CD4-positive, alpha-beta T cell treated with Interleukin-10 for 1 hour (primary cell): ENCODE data around the gene PID1.

Source experiments
- DNase-seq: peaks from one replicate; pipeline ENCODE4 v3.0.0-alpha.2; 2020

PID1 gene

DNA sequence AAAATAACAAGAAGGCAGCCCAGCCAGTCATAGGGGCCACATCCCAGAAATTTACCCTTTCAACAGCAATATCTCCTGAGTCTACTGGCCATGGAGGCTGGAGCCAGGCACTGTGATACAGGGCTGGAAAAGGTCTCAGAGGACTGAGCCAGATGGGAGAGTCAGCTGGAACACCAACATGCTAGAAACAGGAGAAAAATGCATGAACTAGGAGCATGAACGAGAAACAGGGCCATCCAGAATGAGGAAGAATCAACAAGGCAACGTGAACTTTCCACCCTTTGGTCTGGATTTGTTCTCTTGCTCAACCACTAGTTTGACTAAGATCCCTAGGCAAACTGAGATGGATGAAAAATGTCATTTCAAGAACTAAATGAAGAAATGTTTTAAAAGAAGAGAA is 13.1 kb downstream of the PID1 start:
- no peak for DNase-seq

DNA sequence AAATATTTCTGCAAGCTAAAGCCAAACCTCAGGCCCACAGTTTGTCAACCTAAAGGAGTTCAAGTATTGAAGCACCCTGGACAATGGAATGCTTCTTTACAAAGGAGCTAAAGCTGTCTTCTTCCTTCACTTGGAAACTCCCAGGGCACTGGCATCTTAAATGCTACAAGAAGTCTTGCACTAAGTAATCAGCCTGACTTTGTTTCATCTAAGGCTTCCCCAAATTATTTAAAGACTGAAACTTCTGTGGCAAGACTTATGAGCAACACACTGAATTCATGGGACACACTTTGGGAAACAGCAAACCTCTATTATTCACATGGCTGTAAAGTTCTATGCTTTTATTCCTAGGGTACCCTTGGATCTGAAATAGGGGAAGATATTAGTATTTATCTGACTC is 14.7 kb downstream of the PID1 start:
- no peak for DNase-seq

GRCh38 chr2:229254206-229254605 is 16.9 kb downstream of the PID1 start:
- DNase-seq, result no peak

DNA sequence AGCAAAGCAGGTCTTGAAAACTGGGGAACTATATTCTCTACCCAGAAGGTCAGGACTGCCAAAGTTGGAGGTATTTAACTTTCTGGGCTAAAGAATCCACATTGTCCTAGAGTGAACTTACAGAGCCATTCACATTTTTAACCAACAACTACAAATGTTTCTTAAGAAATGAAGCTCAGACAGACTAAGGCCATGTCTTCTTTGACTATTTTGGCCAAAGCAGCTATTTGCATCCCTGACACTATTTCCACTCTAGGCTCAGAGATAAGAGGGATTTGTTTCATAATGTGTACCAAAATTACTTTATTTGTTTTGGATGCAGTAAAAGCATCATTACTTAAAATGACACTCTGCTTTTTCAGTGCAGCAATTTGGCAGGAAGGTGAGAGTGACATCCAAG is 18.1 kb downstream of the PID1 start:
- DNase-seq, result no peak

- no peak for DNase-seq
These were observed 18.8 kb downstream of the PID1 start for GRCh38 chr2:229252280-229252679.

DNA sequence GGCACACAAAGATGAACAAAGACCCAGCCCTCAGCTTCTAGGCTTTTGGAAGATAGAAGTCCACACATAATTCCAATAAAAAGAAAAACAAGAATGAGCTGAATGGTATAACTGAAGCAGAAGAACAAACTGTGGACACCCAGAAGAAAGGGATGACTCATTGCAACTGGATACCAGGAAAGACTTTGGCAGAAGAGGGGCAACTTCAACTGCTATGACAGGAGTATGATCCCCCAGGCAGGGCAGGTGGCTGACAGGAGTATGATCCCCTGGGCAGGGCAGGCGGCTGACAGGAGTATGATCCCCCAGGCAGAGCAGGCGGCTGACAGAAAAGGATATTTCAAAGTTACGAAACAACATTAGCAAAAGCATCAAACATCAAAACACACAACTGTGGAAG is 21.6 kb downstream of the PID1 start:
- no peak for DNase-seq

GRCh38 chr2:229246334-229246733 is 24.8 kb downstream of the PID1 start:
- DNase-seq, result no peak

- DNase-seq, result no peak
These were observed 26.1 kb downstream of the PID1 start for GRCh38 chr2:229244975-229245374.

DNA sequence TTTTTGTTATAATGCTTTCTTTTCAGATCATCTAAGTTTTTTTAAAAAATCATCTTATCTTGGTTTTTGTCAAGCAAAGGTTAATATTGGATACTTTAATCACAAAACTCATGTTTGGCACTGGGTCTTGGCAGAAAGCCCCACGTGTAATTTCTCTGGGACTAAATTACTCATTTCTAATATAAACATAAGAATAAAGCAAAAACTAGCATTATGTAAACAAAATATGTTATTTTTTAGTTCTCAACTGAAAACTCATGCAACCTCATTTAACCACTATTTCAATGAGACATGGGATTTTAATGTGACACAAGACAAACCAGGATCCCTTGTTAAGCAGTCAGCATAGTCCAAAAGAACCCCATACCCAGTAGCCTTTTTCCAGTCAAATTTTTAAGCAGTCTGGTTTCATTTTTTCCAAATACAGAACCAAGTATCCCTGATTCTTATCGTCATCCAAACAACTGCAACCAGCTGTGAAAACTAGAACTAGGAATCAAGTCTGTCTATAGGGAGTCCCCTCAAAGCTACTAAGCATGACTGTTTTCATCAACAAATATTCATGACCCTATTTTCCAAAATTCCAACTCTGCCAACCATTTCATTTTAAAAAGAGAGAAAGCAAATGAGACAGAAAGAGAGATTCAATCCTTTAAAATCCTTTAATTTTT is 27.1 kb downstream of the PID1 start:
- DNase-seq, result no peak

GRCh38 chr2:229240984-229241491 is 30.0 kb downstream of the PID1 start:
- DNase-seq, result no peak

- no peak for DNase-seq
These were observed 32.1 kb downstream of the PID1 start for GRCh38 chr2:229239021-229239420.

- no peak for DNase-seq
These were observed 33.8 kb downstream of the PID1 start for GRCh38 chr2:229237270-229237669.

- DNase-seq, result no peak
These were observed 35.8 kb downstream of the PID1 start for GRCh38 chr2:229235131-229235914.

GRCh38 chr2:229231885-229232284 is 39.2 kb downstream of the PID1 start:
- no peak for DNase-seq

- no peak for DNase-seq
These were observed 39.7 kb downstream of the PID1 start for GRCh38 chr2:229231328-229231868.

GRCh38 chr2:229230911-229231310 is 40.2 kb downstream of the PID1 start:
- no peak for DNase-seq

DNA sequence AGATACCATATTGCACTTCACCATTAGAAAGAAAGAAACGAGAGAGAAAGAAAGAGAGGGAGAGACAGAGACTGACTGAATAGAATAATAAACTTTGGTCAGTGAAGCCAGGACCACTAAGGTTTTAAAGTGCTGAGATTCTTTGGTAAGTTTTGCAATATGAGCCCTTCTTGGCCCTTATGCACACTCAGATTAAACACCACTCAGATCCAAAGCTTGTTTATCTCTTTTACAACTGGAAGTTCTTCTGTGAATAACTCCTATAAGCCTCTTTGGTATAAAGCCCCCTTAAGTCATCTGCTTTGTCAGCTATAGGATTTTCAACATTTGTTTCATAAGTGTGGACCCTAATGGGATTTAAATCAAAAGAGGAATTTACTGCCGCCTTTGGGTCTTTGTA is 40.8 kb downstream of the PID1 start:
- no peak for DNase-seq

GRCh38 chr2:229226382-229226781 is 44.7 kb downstream of the PID1 start:
- no peak for DNase-seq

GRCh38 chr2:229223107-229223506 is 48.0 kb downstream of the PID1 start:
- DNase-seq, result no peak

GRCh38 chr2:229221641-229222040 is 49.4 kb downstream of the PID1 start:
- DNase-seq, result no peak

GRCh38 chr2:229220254-229220653 is 50.8 kb downstream of the PID1 start:
- no peak for DNase-seq

- DNase-seq, result no peak
These were observed 52.7 kb downstream of the PID1 start for GRCh38 chr2:229218329-229218921.

GRCh38 chr2:229212241-229212640 is 58.8 kb downstream of the PID1 start:
- DNase-seq, result no peak

DNA sequence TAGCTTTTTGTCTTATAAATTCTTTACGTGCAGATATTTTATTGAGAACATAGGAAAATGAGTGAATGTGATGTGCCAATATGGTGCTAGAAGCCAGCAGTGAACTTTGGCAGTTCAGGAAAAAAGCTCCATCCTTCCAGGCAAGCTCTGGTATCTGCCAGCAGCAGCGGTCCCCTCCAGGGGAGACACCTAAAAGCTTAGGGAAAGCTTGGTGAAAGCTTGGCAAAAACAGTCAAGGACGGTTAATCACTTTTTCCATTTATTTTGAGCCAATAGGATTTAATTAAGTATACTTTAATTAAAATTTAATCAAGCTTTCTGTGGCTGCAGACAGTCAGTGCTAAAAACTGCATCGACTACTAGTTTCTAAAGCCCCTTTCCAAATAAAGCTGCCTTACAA is 60.4 kb downstream of the PID1 start:
- no peak for DNase-seq
